SU-DHL-6 (cell line): ENCODE data around the gene CAP2.

ENCODE experiments used
- CTCF ChIP-seq: fragments of 200-600 bp; sonication (generic); IDR thresholded peaks from one replicate; pipeline ENCODE4 v1.5.1; 2017; ENCODE audit warnings: antibody characterized with exemption, mild to moderate bottlenecking, low read length, moderate library complexity; ENCODE audit not compliant: insufficient read depth, poor library complexity, severe bottlenecking
- EZH2phosphoT487 ChIP-seq: fragments of 200-600 bp; sonication (generic), shearing (Covaris generic); conservative IDR thresholded peaks from 2 replicates; pipeline ENCODE4 v1.6.1; 2018; ENCODE audit warnings: mild to moderate bottlenecking, antibody characterized with exemption, low read length, moderate library complexity, mixed read lengths

- TF ChIP-seq CTCF, result no peak
- TF ChIP-seq EZH2phosphoT487, result no peak
These were observed 159.5 kb downstream of the CAP2 start for GRCh38 chr6:17552861-17553260.
